ENCODE measurements around the gene WDR18.
"Not testable (repeated sequence)": the region's sequence is repeated elsewhere in the genome, so short reads cannot be mapped to it uniquely, and the experiment has no call there.

The WDR18 gene

DNA sequence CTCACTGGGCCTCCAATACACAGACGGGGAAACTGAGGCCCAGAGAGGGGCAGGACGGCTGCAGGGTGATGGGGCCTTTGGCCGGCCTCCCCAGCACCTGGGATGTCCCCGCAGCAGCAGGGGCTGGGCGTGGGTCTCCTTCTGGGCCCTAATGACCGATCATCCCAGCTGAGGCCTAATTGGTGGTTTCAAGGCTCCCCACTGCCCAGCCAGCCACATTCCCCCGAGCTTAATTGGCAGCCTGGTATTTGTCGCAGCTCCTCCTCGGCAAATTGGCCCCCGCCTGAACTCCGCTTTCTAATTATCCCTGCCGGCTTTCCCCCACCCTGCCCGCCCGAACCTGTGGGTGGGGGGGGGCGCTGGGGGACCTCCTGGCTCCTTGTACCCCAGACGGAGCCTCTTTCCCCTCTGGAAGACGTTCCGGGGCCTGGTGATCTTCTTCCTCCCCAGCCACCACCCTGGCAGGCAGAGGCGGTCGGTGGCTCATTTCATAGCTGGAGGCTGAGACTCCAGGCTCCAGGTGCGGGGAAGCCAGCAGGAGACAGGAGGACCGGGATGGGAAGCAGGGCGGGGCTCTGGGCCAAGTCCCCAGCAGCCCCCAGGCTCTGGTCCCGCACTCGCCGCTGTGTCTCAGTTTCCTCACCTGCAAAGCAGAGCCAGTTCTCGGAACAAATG lies 27.2 kb upstream of the WDR18 start:
- no peak overlapping the region for H3K27ac Mint-ChIP-seq

DNA sequence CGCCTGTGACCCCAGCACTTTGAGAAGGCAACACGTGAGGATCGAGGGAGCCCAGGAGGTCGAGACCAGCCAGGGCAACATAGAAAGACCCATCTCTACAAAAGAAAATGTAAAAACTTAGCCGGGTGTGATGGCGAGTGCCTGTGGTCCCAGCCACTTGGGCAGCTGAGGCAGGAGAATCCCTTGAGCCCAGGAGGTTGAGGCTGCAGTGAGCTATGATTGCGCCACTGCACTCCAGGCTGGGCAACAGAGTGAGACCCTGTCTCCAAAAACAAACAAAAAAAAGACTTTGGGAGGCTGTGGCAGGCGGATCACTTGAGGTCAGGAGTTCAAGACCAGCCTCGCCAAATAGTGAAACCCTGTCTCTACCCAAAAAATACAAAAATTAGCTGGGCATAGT lies 26.6 kb upstream of the WDR18 start:
- not testable (repeated sequence) for H3K27ac Mint-ChIP-seq; H3K4me1 Mint-ChIP-seq (ENCODE audit: low read depth); H3K36me3 Mint-ChIP-seq (ENCODE audit: low read depth); H3K9me3 Mint-ChIP-seq; H3K27me3 Mint-ChIP-seq; H3K4me3 Mint-ChIP-seq

More for the DNA sequence above, 27.2 kb upstream of the WDR18 start:
- Mint-ChIP-seq H3K36me3 (ENCODE audit: low read depth) (no peaks in the 10 kb centered on the region), H3K4me3 (no peak overlapping the region), H3K4me1 (ENCODE audit: low read depth) (peaks cover 4% of the 10 kb centered on the region), H3K9me3 (no peaks in the 10 kb centered on the region), H3K27me3 (no peaks in the 10 kb centered on the region)

DNA sequence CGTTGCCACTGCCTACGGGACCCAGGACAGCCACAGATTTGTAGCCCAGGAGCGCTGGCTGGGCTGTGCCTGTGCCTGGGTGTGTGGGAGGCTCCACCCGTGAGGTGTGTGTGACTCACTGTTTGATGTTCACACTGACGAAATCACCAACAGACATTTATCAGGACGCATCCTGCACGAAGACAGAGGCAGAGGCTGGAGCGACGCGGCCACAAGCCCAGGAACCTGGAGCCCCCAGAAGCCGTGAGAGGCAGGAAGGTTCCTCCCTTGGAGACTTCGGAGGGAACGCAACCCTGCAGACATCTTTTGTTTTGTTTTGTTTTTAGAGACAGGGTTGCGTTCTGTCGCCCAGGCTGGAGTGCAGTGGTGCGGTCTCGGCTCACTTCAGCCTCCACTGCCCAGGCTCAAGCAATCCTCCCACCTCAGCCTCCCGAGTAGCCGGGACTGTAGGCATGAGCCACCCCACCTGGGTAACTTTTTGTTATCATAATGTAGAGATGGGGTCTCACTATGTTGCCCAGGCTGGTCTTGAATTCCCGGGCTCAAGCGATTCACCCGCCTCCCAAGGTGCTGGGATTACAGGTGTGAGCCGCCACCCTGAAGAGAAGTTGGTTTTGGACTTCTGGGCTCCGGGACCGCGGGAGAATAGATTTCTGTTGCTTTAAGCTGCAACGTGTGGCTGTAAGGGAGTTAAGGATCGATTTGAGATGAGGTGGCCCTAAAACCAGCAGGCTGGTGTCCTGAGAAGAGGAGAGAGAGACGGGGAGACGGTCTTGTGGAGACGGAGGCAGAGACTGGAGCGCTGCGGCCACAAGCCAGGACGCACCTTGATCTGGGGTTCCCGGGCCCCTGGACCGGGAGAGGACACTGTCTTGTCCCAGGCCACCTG lies 24.9 kb upstream of the WDR18 start:
- no peaks in the 10 kb centered on the region for H3K27me3 Mint-ChIP-seq
- no peaks in the 10 kb centered on the region for H3K9me3 Mint-ChIP-seq
- no peaks in the 10 kb centered on the region for H3K36me3 Mint-ChIP-seq (ENCODE audit: low read depth)
- H3K4me3 Mint-ChIP-seq = peak overlapping the region; percentile 15
- H3K4me1 Mint-ChIP-seq (ENCODE audit: low read depth) = peaks cover 4% of the 10 kb centered on the region
- no peak overlapping the region for H3K27ac Mint-ChIP-seq

- Mint-ChIP-seq H3K4me1 (ENCODE audit: low read depth) (peaks cover 4% of the 10 kb centered on the region), H3K4me3 (no peak overlapping the region), H3K36me3 (ENCODE audit: low read depth) (peaks cover 1% of the 10 kb centered on the region), H3K27me3 (no peaks in the 10 kb centered on the region), H3K9me3 (no peaks in the 10 kb centered on the region), H3K27ac (no peak overlapping the region)
Measured at GRCh38 chr19:960020-960419, 24.1 kb upstream of the WDR18 start.

GRCh38 chr19:960601-960938 lies 23.6 kb upstream of the WDR18 start:
- Mint-ChIP-seq H3K9me3 (no peaks in the 10 kb centered on the region), H3K36me3 (ENCODE audit: low read depth) (peaks cover 4% of the 10 kb centered on the region), H3K4me1 (ENCODE audit: low read depth) (peaks cover 4% of the 10 kb centered on the region), H3K27ac (no peak overlapping the region), H3K4me3 (no peak overlapping the region), H3K27me3 (no peaks in the 10 kb centered on the region)

DNA sequence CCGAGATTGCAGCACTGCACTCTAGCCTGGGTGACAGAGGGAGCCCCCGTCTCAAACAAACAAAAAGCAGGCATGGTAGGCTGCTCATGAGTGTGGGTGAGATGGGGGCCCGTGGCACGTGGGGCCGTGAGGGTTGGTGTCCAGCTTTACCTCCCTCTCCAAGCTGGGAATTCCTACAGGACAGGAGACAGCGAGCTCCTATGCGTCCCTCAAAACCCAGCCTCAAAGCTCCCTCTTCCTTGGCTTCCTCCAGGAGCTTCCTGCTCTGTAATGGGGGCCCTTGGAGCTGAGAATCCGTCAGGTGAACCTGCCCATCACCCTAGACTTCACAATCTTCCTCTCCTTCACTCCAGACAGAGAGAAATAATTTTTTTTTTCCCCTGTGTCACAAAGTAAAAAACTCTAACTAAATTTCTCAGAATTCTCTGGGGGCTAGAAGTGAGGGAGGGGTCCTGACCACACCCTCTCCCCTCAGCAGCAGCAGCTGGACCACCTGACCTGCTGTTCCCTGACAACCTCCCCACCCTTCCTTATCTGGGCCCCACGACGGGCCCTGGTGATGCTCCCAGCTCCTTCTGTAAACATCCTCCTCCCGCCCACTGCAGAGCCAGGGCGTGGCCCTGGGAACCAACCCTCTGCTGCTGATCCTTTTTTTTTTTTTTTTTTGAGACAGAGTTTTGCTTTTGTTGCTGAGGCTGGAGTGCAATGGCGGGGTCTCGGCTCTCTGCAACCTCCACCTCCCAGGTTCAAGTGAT lies 22.1 kb upstream of the WDR18 start:
- Mint-ChIP-seq H3K4me1 (ENCODE audit: low read depth) (peaks cover 4% of the 10 kb centered on the region), H3K4me3 (no peak overlapping the region), H3K36me3 (ENCODE audit: low read depth) (peaks cover 4% of the 10 kb centered on the region), H3K27ac (no peak overlapping the region), H3K27me3 (no peaks in the 10 kb centered on the region), H3K9me3 (no peaks in the 10 kb centered on the region)

GRCh38 chr19:962683-963400 lies 21.3 kb upstream of the WDR18 start:
- H3K9me3 Mint-ChIP-seq = no peaks in the 10 kb centered on the region
- peaks cover 9% of the 10 kb centered on the region for H3K36me3 Mint-ChIP-seq (ENCODE audit: low read depth)
- peaks cover 4% of the 10 kb centered on the region for H3K4me1 Mint-ChIP-seq (ENCODE audit: low read depth)
- no peak overlapping the region for H3K4me3 Mint-ChIP-seq
- H3K27ac Mint-ChIP-seq = no peak overlapping the region
- no peaks in the 10 kb centered on the region for H3K27me3 Mint-ChIP-seq

- Mint-ChIP-seq H3K9me3 (no peaks in the 10 kb centered on the region), H3K4me3 (no peak overlapping the region), H3K36me3 (ENCODE audit: low read depth) (peaks cover 12% of the 10 kb centered on the region), H3K4me1 (ENCODE audit: low read depth) (peaks cover 4% of the 10 kb centered on the region), H3K27me3 (no peaks in the 10 kb centered on the region), H3K27ac (no peak overlapping the region)
Measured at GRCh38 chr19:963486-963951, 20.6 kb upstream of the WDR18 start.

GRCh38 chr19:964116-964520 lies 20.0 kb upstream of the WDR18 start:
- H3K36me3 Mint-ChIP-seq (ENCODE audit: low read depth) = peaks cover 12% of the 10 kb centered on the region
- no peaks in the 10 kb centered on the region for H3K9me3 Mint-ChIP-seq
- H3K4me3 Mint-ChIP-seq = no peak overlapping the region
- no peaks in the 10 kb centered on the region for H3K4me1 Mint-ChIP-seq (ENCODE audit: low read depth)
- no peak overlapping the region for H3K27ac Mint-ChIP-seq
- no peaks in the 10 kb centered on the region for H3K27me3 Mint-ChIP-seq

- Mint-ChIP-seq H3K27ac (no peak overlapping the region), H3K4me1 (ENCODE audit: low read depth) (no peaks in the 10 kb centered on the region), H3K27me3 (no peaks in the 10 kb centered on the region), H3K9me3 (no peaks in the 10 kb centered on the region), H3K4me3 (no peak overlapping the region), H3K36me3 (ENCODE audit: low read depth) (peaks cover 12% of the 10 kb centered on the region)
Measured at GRCh38 chr19:964761-965694, 19.1 kb upstream of the WDR18 start.

- Mint-ChIP-seq H3K27me3 (no peaks in the 10 kb centered on the region), H3K36me3 (ENCODE audit: low read depth) (peaks cover 19% of the 10 kb centered on the region), H3K27ac (no peak overlapping the region), H3K4me3 (no peak overlapping the region), H3K9me3 (peaks cover 5% of the 10 kb centered on the region), H3K4me1 (ENCODE audit: low read depth) (no peaks in the 10 kb centered on the region)
Measured at GRCh38 chr19:966485-967088, 17.6 kb upstream of the WDR18 start.

DNA sequence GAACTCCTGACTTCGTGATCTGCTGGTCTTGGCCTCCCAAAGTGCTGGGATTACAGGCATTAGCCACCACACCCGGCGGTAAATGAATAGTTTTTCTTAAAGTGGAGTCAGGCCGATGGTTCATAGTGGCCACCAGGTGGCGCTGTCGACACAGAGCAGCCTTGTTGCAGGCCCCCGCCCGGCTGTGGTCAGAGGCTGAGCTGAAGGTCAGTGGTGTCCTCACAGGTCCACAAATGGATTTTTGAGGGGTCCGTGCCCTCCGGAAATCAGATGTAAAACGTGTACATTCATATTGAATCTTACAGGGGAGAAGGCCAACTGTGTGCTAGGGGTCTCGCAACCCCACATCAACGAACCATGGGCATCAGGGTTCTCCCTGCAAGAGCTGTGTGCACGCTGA lies 13.4 kb upstream of the WDR18 start:
- Mint-ChIP-seq H3K27me3 (no peaks in the 10 kb centered on the region), H3K27ac (no peak overlapping the region), H3K36me3 (ENCODE audit: low read depth) (peaks cover 22% of the 10 kb centered on the region), H3K4me1 (ENCODE audit: low read depth) (no peaks in the 10 kb centered on the region), H3K9me3 (peaks cover 5% of the 10 kb centered on the region), H3K4me3 (no peak overlapping the region)

GRCh38 chr19:971795-972194 lies 12.3 kb upstream of the WDR18 start:
- Mint-ChIP-seq H3K36me3 (ENCODE audit: low read depth) (peaks cover 22% of the 10 kb centered on the region), H3K4me1 (ENCODE audit: low read depth) (no peaks in the 10 kb centered on the region), H3K9me3 (peaks cover 5% of the 10 kb centered on the region), H3K4me3 (no peak overlapping the region), H3K27ac (no peak overlapping the region), H3K27me3 (no peaks in the 10 kb centered on the region)

All from stimulated activated naive CD8-positive, alpha-beta T cell treated with anti-CD3 and anti-CD28 coated beads, Interleukin-15, Interleukin-2, amounts not matched to agents 100 ng/mL and 50 ng/mL, for 24 hours (primary cell).